GM18520 (cell line): ENCODE results near the gene PLEKHG4.
A peak's percentile ranks its signal among the peaks of the same experiment; 100 is the strongest.

Source experiments
- ATAC-seq: cut with Tn5 transposase; IDR thresholded peaks from one replicate; pipeline ENCODE4 v1.9.1; 2021; ENCODE audit not compliant: unreplicated experiment

Gene PLEKHG4

GRCh38 chr16:67244387-67245185 is 34.7 kb upstream of the PLEKHG4 start:
- ATAC-seq = peak; percentile 49

- ATAC-seq = no peak
Measured at GRCh38 chr16:67245186-67245585, 34.1 kb upstream of the PLEKHG4 start.

GRCh38 chr16:67245674-67246080 is 33.7 kb upstream of the PLEKHG4 start:
- ATAC-seq = no peak

GRCh38 chr16:67246081-67246755 is 33.1 kb upstream of the PLEKHG4 start:
- ATAC-seq = no peak

GRCh38 chr16:67246756-67247191 is 32.6 kb upstream of the PLEKHG4 start:
- ATAC-seq = no peak

GRCh38 chr16:67247192-67248072 is 31.9 kb upstream of the PLEKHG4 start, which contains the start of gene FHOD1:
Gene FHOD1 (minus strand): TSS chr16:67247481. CDS start chr16:67247410, 71 bp downstream.
- peak; percentile 33 for ATAC-seq

- ATAC-seq = no peak
Measured at GRCh38 chr16:67248073-67248400, 31.3 kb upstream of the PLEKHG4 start.

- no peak for ATAC-seq
Measured at GRCh38 chr16:67248401-67249177, 30.7 kb upstream of the PLEKHG4 start, which contains the start of gene SLC9A5. Gene SLC9A5 (plus strand): TSS chr16:67248979. CDS start chr16:67249015, 36 bp downstream.

- no peak for ATAC-seq
Measured at GRCh38 chr16:67249178-67250044, 29.9 kb upstream of the PLEKHG4 start.

GRCh38 chr16:67250045-67250327 is 29.3 kb upstream of the PLEKHG4 start:
- ATAC-seq = no peak

- no peak for ATAC-seq
Measured at GRCh38 chr16:67252609-67253497, 26.5 kb upstream of the PLEKHG4 start.

GRCh38 chr16:67254801-67255552 is 24.4 kb upstream of the PLEKHG4 start:
- ATAC-seq = no peak

GRCh38 chr16:67255553-67256221 is 23.6 kb upstream of the PLEKHG4 start:
- no peak for ATAC-seq

GRCh38 chr16:67256701-67257230 is 22.6 kb upstream of the PLEKHG4 start:
- no peak for ATAC-seq

- ATAC-seq = no peak
Measured at GRCh38 chr16:67257486-67258160, 21.7 kb upstream of the PLEKHG4 start.

- no peak for ATAC-seq
Measured at GRCh38 chr16:67258161-67258835, 21.0 kb upstream of the PLEKHG4 start.
